NCI-H82 treated with DMSO at 0.1 percent for 48 hours (cell line): ENCODE data around the gene TSGA10.
A peak's percentile ranks its signal among the peaks of the same experiment; 100 is the strongest.

Experiments
- DNase-seq: peaks from one replicate; lab custom pipeline; 2025; ENCODE audit not compliant: unreplicated experiment; lab: John Stamatoyannopoulos, UW

TSGA10 gene

DNA sequence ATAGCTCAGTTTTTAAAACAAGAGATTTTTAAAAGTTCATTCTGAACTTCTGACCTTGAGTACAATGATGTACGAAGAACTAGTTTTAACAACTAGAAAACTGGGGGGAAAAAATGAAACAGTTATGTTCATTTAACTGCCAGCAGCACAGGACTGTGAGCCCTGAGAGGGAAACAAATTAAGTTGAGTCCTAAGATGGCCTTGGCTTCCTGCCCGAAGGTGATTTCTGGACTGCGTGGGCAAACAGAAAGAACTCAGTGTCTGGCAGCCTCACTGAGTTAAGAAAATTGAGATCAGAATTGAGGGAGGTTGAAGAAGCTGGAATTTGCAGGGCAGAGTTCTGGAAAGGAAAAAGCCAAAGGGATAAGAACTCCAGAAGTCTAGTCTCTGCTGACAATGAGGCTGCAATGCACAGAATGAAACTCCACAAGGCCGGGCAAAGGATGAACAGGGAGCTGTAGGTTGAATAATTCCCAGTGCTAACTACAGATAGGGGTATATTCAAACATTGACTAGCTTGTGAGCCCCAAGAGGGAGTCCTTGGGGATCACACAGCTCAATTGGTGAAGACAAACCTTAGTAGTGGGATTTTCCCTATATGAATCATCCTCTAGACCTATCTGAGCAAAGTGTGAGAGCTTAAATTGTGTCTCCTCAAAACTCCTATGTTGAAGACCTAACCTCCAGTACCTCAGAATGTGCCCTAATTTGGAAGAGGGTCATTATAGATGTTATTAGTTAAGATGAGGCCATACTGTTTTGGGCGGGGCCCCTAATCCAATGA lies 205.6 kb downstream of the TSGA10 start:
- peak; percentile 34 for DNase-seq

GRCh38 chr2:98947554-98947953 lies 207.2 kb downstream of the TSGA10 start:
- no peak for DNase-seq
